H1 (cell line): ENCODE measurements around the gene GALNT15. TPM values are rescaled to one million over a fixed set of nuclear protein-coding genes. Genes with fewer than 3 reads are reported as not detected.

Source experiments
- CTCF ChIA-PET: fragments of 300-600 bp; sonication (Branson Sonifier 250); formaldehyde crosslinking; loops from one replicate; lab custom pipeline; 2021; ENCODE audit not compliant: partially characterized antibody; lab: Charles Lee
- POLR2A ChIA-PET: fragments of 300-600 bp; sonication (Branson Sonifier 250); formaldehyde crosslinking; loops from one replicate; lab custom pipeline; 2021; ENCODE audit warnings: inconsistent platforms; ENCODE audit not compliant: partially characterized antibody; lab: Charles Lee
- DNase-seq, 2 experiments: peaks; one replicate each; pipeline versions ENCODE4 v3.0.0 to v3.0.0-alpha.2; 2010 to 2022; ENCODE audit warnings: low spot score in 2 of 2, low read depth in 1 of 2, mixed read lengths in 1 of 2
- FAIRE-seq: peaks from 2 replicates; lab custom pipeline; 2011; peaks lifted over from hg19 to GRCh38; lab: Jason Lieb, UNC
- H2AFZ ChIP-seq: 2 replicates; pipeline ENCODE4 v1.8.1; 2012; ENCODE audit warnings: low read length, inconsistent platforms
- H2AK5ac ChIP-seq: 2 replicates; pipeline ENCODE4 v1.6.1; 2013; ENCODE audit warnings: low read depth, low read length
- H2BK120ac ChIP-seq: replicated peaks from 2 replicates; pipeline ENCODE3; 2013; ENCODE audit warnings: low read depth, low read length, inconsistent platforms
- H2BK12ac ChIP-seq: 2 replicates; pipeline ENCODE4 v1.6.1; 2013; ENCODE audit warnings: low read depth, low read length
- H2BK15ac ChIP-seq: 2 replicates; pipeline ENCODE4 v1.6.1; 2013; ENCODE audit warnings: low read length
- H2BK20ac ChIP-seq: 2 replicates; pipeline ENCODE4 v1.6.1; 2013; ENCODE audit warnings: low read length
- H2BK5ac ChIP-seq: 2 replicates; pipeline ENCODE4 v1.6.1; 2013; ENCODE audit warnings: low read depth, low read length
- H3K14ac ChIP-seq: 2 replicates; pipeline ENCODE4 v1.6.1; 2013; ENCODE audit warnings: inconsistent platforms; ENCODE audit not compliant: insufficient read length
- H3K18ac ChIP-seq: 2 replicates; pipeline ENCODE4 v1.6.1; 2013; ENCODE audit warnings: low read length; ENCODE audit errors: extremely low read depth
- H3K23ac ChIP-seq: 2 replicates; pipeline ENCODE4 v1.6.1; 2013; ENCODE audit warnings: inconsistent platforms; ENCODE audit not compliant: insufficient read length
- H3K23me2 ChIP-seq: 2 replicates; pipeline ENCODE4 v1.6.1; 2013; ENCODE audit warnings: low read depth, low read length
- H3K27ac ChIP-seq: 2 replicates; pipeline ENCODE4 v1.6.1; 2011; ENCODE audit warnings: low read depth, low read length, inconsistent platforms
- H3K27me3 ChIP-seq, 4 experiments: replicated peaks in 1 of 4; 1 replicate in 1 of 4; 2 replicates in 3 of 4; pipeline versions ENCODE4 v1.6.1 to v1.8.1; 2011 to 2013; ENCODE audit warnings: low read length in 3 of 4, mild to moderate bottlenecking in 3 of 4, inconsistent platforms in 2 of 4, mixed read lengths in 2 of 4, moderate library complexity in 1 of 4; ENCODE audit not compliant: control insufficient read depth in 3 of 4, insufficient read depth in 3 of 4; ENCODE audit errors: extremely low read depth in 1 of 4
- H3K36me3 ChIP-seq, 4 experiments: 2 replicates each; pipeline versions ENCODE4 v1.6.1 to v1.8.1; 2011 to 2013; ENCODE audit warnings: mild to moderate bottlenecking in 4 of 4, low read length in 3 of 4, moderate library complexity in 2 of 4, control low read depth in 1 of 4, inconsistent platforms in 1 of 4; ENCODE audit not compliant: insufficient read depth in 4 of 4, control insufficient read depth in 2 of 4
- H3K4ac ChIP-seq: replicated peaks from 2 replicates; pipeline ENCODE3; 2013; ENCODE audit warnings: low read length, low read depth, mixed read lengths, inconsistent platforms; ENCODE audit not compliant: insufficient read length
- H3K4me1 ChIP-seq, 4 experiments: replicated peaks in 1 of 4; 1 replicate in 1 of 4; 2 replicates in 3 of 4; pipeline versions ENCODE4 v1.6.1 to v1.8.1; 2011 to 2013; ENCODE audit warnings: low read length in 3 of 4, inconsistent platforms in 2 of 4, mixed read lengths in 1 of 4; ENCODE audit not compliant: insufficient read depth in 4 of 4, control insufficient read depth in 3 of 4
- H3K4me2 ChIP-seq, 2 experiments: 2 replicates each; pipeline versions ENCODE4 v1.6.1 to v1.8.1; 2011 to 2013; ENCODE audit warnings: low read depth in 2 of 2, low read length in 2 of 2, control low read depth in 1 of 2, inconsistent platforms in 1 of 2, mild to moderate bottlenecking in 1 of 2; ENCODE audit not compliant: insufficient read depth in 1 of 2
- H3K4me3 ChIP-seq, 4 experiments: fragments of 200-600, 300-600 bp in 1 of 4; sonication (generic), shearing (Covaris generic), sonication (Bioruptor Twin) in 1 of 4; 2 replicates each; pipeline versions ENCODE4 v1.5.1 to v1.8.1; 2011 to 2016; ENCODE audit warnings: low read length in 4 of 4, low read depth in 3 of 4, control low read depth in 2 of 4, inconsistent platforms in 2 of 4, mild to moderate bottlenecking in 2 of 4, mixed read lengths in 1 of 4, moderate library complexity in 1 of 4; ENCODE audit not compliant: insufficient read depth in 2 of 4; ENCODE audit errors: extremely low read depth in 1 of 4
- H3K56ac ChIP-seq: replicated peaks from 2 replicates; pipeline ENCODE3; 2013; ENCODE audit warnings: low read depth, mild to moderate bottlenecking, mixed read lengths, low read length, inconsistent platforms; ENCODE audit not compliant: insufficient read length
- H3K79me1 ChIP-seq: 2 replicates; pipeline ENCODE4 v1.6.1; 2013; ENCODE audit warnings: low read depth, low read length, control low read depth
- H3K79me2 ChIP-seq, 2 experiments: 2 replicates each; pipeline versions ENCODE4 v1.6.1 to v1.8.1; 2012 to 2013; ENCODE audit warnings: low read length in 2 of 2, mild to moderate bottlenecking in 2 of 2, inconsistent platforms in 1 of 2; ENCODE audit not compliant: insufficient read depth in 2 of 2, control insufficient read depth in 1 of 2
- H3K9ac ChIP-seq, 4 experiments: replicated peaks in 1 of 4; 1 replicate in 1 of 4; 2 replicates in 3 of 4; pipeline versions ENCODE4 v1.6.1 to v1.8.1; 2011 to 2013; ENCODE audit warnings: low read depth in 3 of 4, low read length in 3 of 4, control low read depth in 2 of 4, mild to moderate bottlenecking in 2 of 4, moderate library complexity in 2 of 4, inconsistent platforms in 1 of 4; ENCODE audit errors: extremely low read depth in 1 of 4
- H3K9me3 ChIP-seq, 2 experiments: 2 replicates each; pipeline versions ENCODE4 v1.6.1 to v1.8.1; 2012 to 2013; ENCODE audit warnings: mild to moderate bottlenecking in 2 of 2, moderate library complexity in 2 of 2, control low read depth in 1 of 2, inconsistent platforms in 1 of 2, low read depth in 1 of 2, low read length in 1 of 2, mixed read lengths in 1 of 2; ENCODE audit not compliant: insufficient read depth in 2 of 2
- H4K20me1 ChIP-seq, 2 experiments: replicated peaks in 1 of 2; 2 replicates each; pipeline versions ENCODE3 to v1.8.1; 2011 to 2013; ENCODE audit warnings: inconsistent platforms in 2 of 2, low read length in 2 of 2, mild to moderate bottlenecking in 1 of 2; ENCODE audit not compliant: insufficient read depth in 2 of 2, control insufficient read depth in 1 of 2
- H4K5ac ChIP-seq: 2 replicates; pipeline ENCODE4 v1.6.1; 2013; ENCODE audit warnings: low read length, low read depth, mixed read lengths, inconsistent platforms; ENCODE audit not compliant: insufficient read length
- H4K8ac ChIP-seq: 2 replicates; pipeline ENCODE4 v1.8.0; 2013; ENCODE audit warnings: mild to moderate bottlenecking, moderate library complexity, low read length, inconsistent platforms; ENCODE audit not compliant: insufficient read depth; ENCODE audit errors: extremely low read depth
- H4K91ac ChIP-seq: replicated peaks from 2 replicates; pipeline ENCODE3; 2013; ENCODE audit warnings: low read length, mixed read lengths, inconsistent platforms; ENCODE audit not compliant: insufficient read length
- ATF3 ChIP-seq: IDR thresholded peaks from 2 replicates; pipeline ENCODE4 v1.6.1; 2011; ENCODE audit warnings: low read depth, mild to moderate bottlenecking, low read length; ENCODE audit not compliant: insufficient read depth
- CEBPB ChIP-seq: IDR thresholded peaks from 2 replicates; pipeline ENCODE4 v1.6.1; 2012; ENCODE audit warnings: low read depth, low read length
- EP300 ChIP-seq, 2 experiments: IDR thresholded peaks; 1 replicate in 1 of 2; 2 replicates in 1 of 2; pipeline ENCODE4 v1.6.1; 2011 to 2012; ENCODE audit warnings: low read depth in 2 of 2, low read length in 2 of 2, mild to moderate bottlenecking in 2 of 2, borderline replicate concordance in 1 of 2, inconsistent platforms in 1 of 2, moderate library complexity in 1 of 2
- EZH2 ChIP-seq: fragments of 200-600 bp; sonication (generic); IDR thresholded peaks from 2 replicates; pipeline ENCODE4 v1.7.1; 2012; ENCODE audit warnings: low read depth, mild to moderate bottlenecking, moderate library complexity, low read length, inconsistent platforms; ENCODE audit not compliant: severe bottlenecking
- HDAC2 ChIP-seq, 2 experiments: fragments of 300-600 bp in 1 of 2; sonication (generic) in 1 of 2; IDR thresholded peaks; 2 replicates each; pipeline ENCODE4 v1.6.1; 2011 to 2012; ENCODE audit warnings: low read depth in 2 of 2, low read length in 2 of 2, mild to moderate bottlenecking in 2 of 2, moderate library complexity in 2 of 2, borderline replicate concordance in 1 of 2, inconsistent platforms in 1 of 2
- MAX ChIP-seq: IDR thresholded peaks from 2 replicates; pipeline ENCODE4 v1.6.1; 2012; ENCODE audit warnings: inconsistent platforms
- PHF8 ChIP-seq: fragments of 200-600 bp; sonication (generic); conservative IDR thresholded peaks from 2 replicates; pipeline ENCODE4 v1.7.1; 2012; ENCODE audit warnings: low read depth, mild to moderate bottlenecking, inconsistent platforms, low read length, moderate library complexity
- POLR2A ChIP-seq, 2 experiments: IDR thresholded peaks; 1 replicate in 1 of 2; 2 replicates in 1 of 2; pipeline ENCODE4 v1.6.1; 2011; ENCODE audit warnings: low read depth in 2 of 2, low read length in 2 of 2, mild to moderate bottlenecking in 2 of 2; ENCODE audit errors: control extremely low read depth in 1 of 2
- RBBP5 ChIP-seq: IDR thresholded peaks from 2 replicates; pipeline ENCODE4 v1.7.1; 2012; ENCODE audit warnings: low read depth, mild to moderate bottlenecking, inconsistent platforms, low read length, moderate library complexity, borderline replicate concordance
- RXRA ChIP-seq: IDR thresholded peaks from 2 replicates; pipeline ENCODE4 v1.6.1; 2011; ENCODE audit warnings: low read depth, mild to moderate bottlenecking, low read length, moderate library complexity; ENCODE audit not compliant: insufficient read depth
- TAF1 ChIP-seq: IDR thresholded peaks from 2 replicates; pipeline ENCODE4 v1.6.1; 2011; ENCODE audit warnings: mild to moderate bottlenecking, low read depth, low read length
- WGBS, 2 experiments: shearing (Covaris generic) in 1 of 2; methylation state at CpG; one replicate each; pipeline versions ENCODE4 v1.1.6 to v1.1.7; 2013 to 2015; ENCODE audit warnings: low lambda C conversion rate in 2 of 2, mixed read lengths in 2 of 2, inconsistent platforms in 1 of 2, low coverage in 1 of 2, missing lambda C conversion rate in 1 of 2; ENCODE audit not compliant: insufficient replicate concordance in 2 of 2, insufficient coverage in 1 of 2, insufficient read length in 1 of 2; ENCODE audit errors: extremely low coverage in 1 of 2, missing lambda C conversion rate in 1 of 2; 5-methylcytosine and 5-hydroxymethylcytosine counted together
- polyA plus RNA-seq, 7 experiments: library from polyadenylated mRNA; depleted of rRNA in 3 of 7; stranded (reverse) in 5 of 7; unstranded in 2 of 7; fragments of >200 nt in 5 of 7; fragments of 200-250 nt in 2 of 7; gene quantifications; 1 replicate in 5 of 7; 2 replicates in 1 of 7; 4 replicates in 1 of 7; pipeline versions ENCODE4 v1.2.1 to v1.2.3, GENCODE V29; 2011 to 2013; ENCODE audit warnings: missing spikeins in 2 of 7, mixed read lengths in 2 of 7
- total RNA-seq: library from RNA; stranded (reverse); fragmentation: NEBNext Ultra II Directional; extraction: Animal tissue kit (Norgen Biotek cat#: 25700); gene quantifications from 2 replicates; pipeline ENCODE4 v1.2.1, GENCODE V29; 2021

GALNT15 gene
- total and polyA plus RNA-seq, 2 of the 8 experiments (the other 6 are each of a cell fraction or from before 2014, with no cell fraction given): 0.02 TPM; not detected in 1

- TF ChIP-seq RBBP5 (no peak), MAX (no peak), EP300 (IDR thresholded peaks at IDR 0.05; ENCODE audit: borderline replicate concordance in 1 of 2, low read depth in 2 of 2, low read length in 2 of 2) (no peak), HDAC2 (IDR thresholded peaks at IDR 0.05; ENCODE audit: borderline replicate concordance in 1 of 2, low read depth in 2 of 2, low read length in 2 of 2) (no peak), CEBPB (no peak), PHF8 (no peak), TAF1 (no peak), RXRA (no peak), EZH2 (no peak), POLR2A (IDR thresholded peaks at IDR 0.05; ENCODE audit: control extremely low read depth in 1 of 2, low read depth in 2 of 2, low read length in 2 of 2) (no peak), ATF3 (no peak)
- no peaks in the 10 kb centered on the region for H3K9me3 ChIP-seq
- H3K79me1 ChIP-seq: no peaks in the 10 kb centered on the region
- H4K5ac ChIP-seq: no peak overlapping the region
- no peaks in the 10 kb centered on the region for H3K79me2 ChIP-seq
- POLR2A ChIA-PET: no interaction called here
- H4K20me1 ChIP-seq: no peaks in the 10 kb centered on the region
- no peak overlapping the region for H3K14ac ChIP-seq
- H3K27me3 ChIP-seq: no peaks in the 10 kb centered on the region; a peak in 1 of 7 replicates
- FAIRE-seq (no peak), DNase-seq (no peak)
- H3K36me3 ChIP-seq: no peaks in the 10 kb centered on the region
- H3K4me3 ChIP-seq: no peak overlapping the region
- no peak overlapping the region for H3K4ac ChIP-seq
- no peak overlapping the region for H2BK5ac ChIP-seq
- no peak overlapping the region for H4K91ac ChIP-seq
- WGBS, 2 experiments: 97% methylated on average over 2 of the region's 2 CpGs; no CpG with 5 or more reads in 1 of the 2 experiments
- H4K8ac ChIP-seq: no peak overlapping the region
- no peak overlapping the region for H3K4me2 ChIP-seq
- no peak overlapping the region for H2BK15ac ChIP-seq
- H2AFZ ChIP-seq: no peak overlapping the region
- no peaks in the 10 kb centered on the region for H3K23me2 ChIP-seq
- no peak overlapping the region for H3K18ac ChIP-seq
- peaks cover 0 to 7% (median 3%) of the 10 kb centered on the region in 4 experiments; a peak in 4 of 7 replicates for H3K4me1 ChIP-seq
- CTCF ChIA-PET: interaction anchor here (0.7 to 1.0 kb wide), 3 partner anchors 34 to 49 kb away, joined by 3 read pairs; no protein-coding TSS in a partner anchor
- no peak overlapping the region for H2BK20ac ChIP-seq
- no peak overlapping the region for H2BK120ac ChIP-seq
- no peak overlapping the region for H2AK5ac ChIP-seq
- H3K23ac ChIP-seq: no peak overlapping the region
- H3K27ac ChIP-seq: no peak overlapping the region
- no peak overlapping the region for H2BK12ac ChIP-seq
- no peak overlapping the region for H3K56ac ChIP-seq
- no peak overlapping the region for H3K9ac ChIP-seq
Measured at GRCh38 chr3:16199769-16200168, 25.3 kb downstream of the GALNT15 start.
